Muscle of arm (tissue), 12 donors: ENCODE measurements around the gene VPS72. TPM values are rescaled to one million over a fixed set of nuclear protein-coding genes. Genes with fewer than 3 reads are reported as not detected.

Experiments
- polyA plus RNA-seq, 12 donors: library from polyadenylated mRNA; unstranded; fragments of 120-200 nt; gene quantifications; one replicate each; pipeline ENCODE4 v1.2.1, GENCODE V29; 2013; ENCODE audit not compliant: insufficient read length in 12 of 12

Gene VPS72
- polyA plus RNA-seq, 12 donors = 24.7 to 53.6 (median 45.3) TPM; not detected in 1

Other genes starting within 250 kb of the VPS72 start
- gene CERS2, start 215.4 kb downstream of the VPS72 start, polyA plus RNA-seq = 100 to 1,000 TPM in 2 of 12 donors, 10 to 100 TPM in 9, not detected in 1; 69.5 to 112 (median 78.8) TPM
- gene ANXA9, start 207.9 kb downstream of the VPS72 start, polyA plus RNA-seq = 1 to 10 TPM in 10 of 12 donors, not detected in 2; 1.7 to 5.3 (median 3.2) TPM
- 10 to 100 TPM in 11 of 12 donors, not detected in 1; 15.5 to 35.9 (median 20.9) TPM for gene MINDY1, start 183.3 kb downstream of the VPS72 start, polyA plus RNA-seq
- gene PRUNE1, start 181.7 kb downstream of the VPS72 start, polyA plus RNA-seq = 10 to 100 TPM in 11 of 12 donors, not detected in 1; 22.1 to 31.7 (median 27.7) TPM
- gene BNIPL, start 153.6 kb downstream of the VPS72 start, polyA plus RNA-seq = 10 to 100 TPM in 1 of 12 donors, 1 to 10 TPM in 4, under 1 TPM in 5, not detected in 2; 0.33 to 23.1 (median 0.91) TPM
- 10 to 100 TPM in 1 of 12 donors, 1 to 10 TPM in 10, not detected in 1; 5.1 to 11.8 (median 6.2) TPM for gene C1orf56, start 142.4 kb downstream of the VPS72 start, polyA plus RNA-seq
- 100 to 1,000 TPM in 1 of 12 donors, 10 to 100 TPM in 11; 41.7 to 188 (median 61.7) TPM for gene CDC42SE1, start 130.6 kb downstream of the VPS72 start, polyA plus RNA-seq
- gene MLLT11, start 129.8 kb downstream of the VPS72 start, polyA plus RNA-seq = 10 to 100 TPM in 10 of 12 donors, 1 to 10 TPM in 1, not detected in 1; 8.1 to 23.4 (median 16.6) TPM
- 10 to 100 TPM in 1 of 12 donors, 1 to 10 TPM in 10, not detected in 1; 4.5 to 20.0 (median 6.2) TPM for gene GABPB2, start 119.4 kb downstream of the VPS72 start, polyA plus RNA-seq
- 100 to 1,000 TPM in 3 of 12 donors, 10 to 100 TPM in 8, not detected in 1; 46.0 to 132 (median 78.0) TPM for gene SEMA6C, start 43.6 kb downstream of the VPS72 start, polyA plus RNA-seq
- gene TNFAIP8L2, start 33.5 kb downstream of the VPS72 start, polyA plus RNA-seq = 1 to 10 TPM in 10 of 12 donors, not detected in 2; 1.1 to 4.5 (median 1.8) TPM
- 10 to 100 TPM in 10 of 12 donors, not detected in 2; 10.5 to 13.8 (median 12.0) TPM for gene LYSMD1, start 24.3 kb downstream of the VPS72 start, polyA plus RNA-seq
- 10 to 100 TPM in 11 of 12 donors, not detected in 1; 23.1 to 54.8 (median 39.1) TPM for gene SCNM1, start 24.1 kb downstream of the VPS72 start, polyA plus RNA-seq
- 10 to 100 TPM in 9 of 12 donors, 1 to 10 TPM in 1, not detected in 2; 9.8 to 62.2 (median 37.7) TPM for gene TMOD4, start 14.2 kb downstream of the VPS72 start, polyA plus RNA-seq
- gene PIP5K1A, start 8.4 kb upstream of the VPS72 start, polyA plus RNA-seq = 10 to 100 TPM in 11 of 12 donors, not detected in 1; 31.0 to 72.1 (median 45.1) TPM
- 100 to 1,000 TPM in 10 of 12 donors, 10 to 100 TPM in 1, not detected in 1; 69.6 to 122 (median 110) TPM for gene PSMD4, start 64.5 kb upstream of the VPS72 start, polyA plus RNA-seq
- gene ZNF687, start 92.1 kb upstream of the VPS72 start, polyA plus RNA-seq = 10 to 100 TPM in 10 of 12 donors, 1 to 10 TPM in 1, not detected in 1; 9.9 to 27.0 (median 12.3) TPM
- gene PI4KB, start 137.2 kb upstream of the VPS72 start, polyA plus RNA-seq = 10 to 100 TPM in 11 of 12 donors, not detected in 1; 40.5 to 65.1 (median 50.5) TPM
- 10 to 100 TPM in 11 of 12 donors, not detected in 1; 19.0 to 33.3 (median 23.9) TPM for gene RFX5, start 157.1 kb upstream of the VPS72 start, polyA plus RNA-seq
- 10 to 100 TPM in 11 of 12 donors, not detected in 1; 22.5 to 42.9 (median 28.8) TPM for gene SELENBP1, start 182.5 kb upstream of the VPS72 start, polyA plus RNA-seq
- gene PSMB4, start 209.4 kb upstream of the VPS72 start, polyA plus RNA-seq = 100 to 1,000 TPM in 10 of 12 donors, 10 to 100 TPM in 1, not detected in 1; 94.7 to 173 (median 159) TPM